Head of caudate nucleus (tissue), 42 donors: ENCODE results near the gene VPS35L.
"Not testable (repeated sequence)": the region's sequence is repeated elsewhere in the genome, so short reads cannot be mapped to it uniquely, and the experiment has no call there.

ENCODE experiments used
- DNase-seq, 42 donors: peaks; one replicate each; pipeline versions ENCODE4 v3.0.0 to v3.0.0-alpha.2; 2020 to 2021; ENCODE audit warnings: mixed read lengths in 7 of 42
- intact Hi-C: fragments of 100-400 bp; cut with DNase I; formaldehyde crosslinking; loops from one replicate; pipeline ENCODE4 v1.15.0; 2022

The VPS35L gene

GRCh38 chr16:19703172-19703889 is 147.8 kb downstream of the VPS35L start:
- DNase-seq, result no peak
- intact Hi-C loops, result no loop called here

- DNase-seq, result no peak
- intact Hi-C loops, result no loop called here
Observed at GRCh38 chr16:19704321-19705145, 149.0 kb downstream of the VPS35L start.

- intact Hi-C loops, result no loop called here
- DNase-seq, result no peak
Observed at GRCh38 chr16:19705146-19705501, 149.6 kb downstream of the VPS35L start.

- intact Hi-C loops, result no loop called here
- DNase-seq, result peak in 3 of 42 donors; percentile 34 to 61 (median 44)
Observed at GRCh38 chr16:19705843-19706242, 150.3 kb downstream of the VPS35L start.

- DNase-seq, result no peak
Observed at GRCh38 chr16:19706846-19707245, 151.3 kb downstream of the VPS35L start.

GRCh38 chr16:19707569-19708295 is 152.2 kb downstream of the VPS35L start:
- DNase-seq, result peak in 6 of 42 donors; percentile 18 to 61 (median 35)
- intact Hi-C loops, result no loop called here

More at GRCh38 chr16:19706846-19707245, 151.3 kb downstream of the VPS35L start:
- intact Hi-C loops, result no loop called here

GRCh38 chr16:19708296-19709205 is 153.0 kb downstream of the VPS35L start:
- DNase-seq, result no peak
- intact Hi-C loops, result no loop called here

- intact Hi-C loops, result no loop called here
- DNase-seq, result no peak
Observed at GRCh38 chr16:19709381-19710136, 154.1 kb downstream of the VPS35L start.

- no peak for DNase-seq
- intact Hi-C loops, result no loop called here
Observed at GRCh38 chr16:19710191-19710908, 154.8 kb downstream of the VPS35L start.

GRCh38 chr16:19710991-19711545 is 155.6 kb downstream of the VPS35L start:
- intact Hi-C loops, result no loop called here
- DNase-seq, result no peak

GRCh38 chr16:19711643-19712042 is 156.1 kb downstream of the VPS35L start:
- intact Hi-C loops, result no loop called here
- no peak for DNase-seq

GRCh38 chr16:19712418-19713058 is 157.0 kb downstream of the VPS35L start:
- DNase-seq, result no peak
- intact Hi-C loops, result no loop called here

- DNase-seq, result no peak
- intact Hi-C loops, result no loop called here
Observed at GRCh38 chr16:19713697-19714096, 158.2 kb downstream of the VPS35L start.

- no peak for DNase-seq
- intact Hi-C loops, result loop anchor here (5.0 kb wide), 1 partner anchor 167 kb away; the partner anchor contains the start of gene GPRC5B
Observed at GRCh38 chr16:19715566-19715965, 160.1 kb downstream of the VPS35L start.

GRCh38 chr16:19716183-19716582 is 160.7 kb downstream of the VPS35L start:
- intact Hi-C loops, result loop anchor here (5.0 kb wide), 1 partner anchor 166 kb away; the partner anchor contains the start of gene GPRC5B
- no peak for DNase-seq

- not testable (repeated sequence) for DNase-seq
- intact Hi-C loops, result loop anchor here (5.0 kb wide), 1 partner anchor 166 kb away; the partner anchor contains the start of gene GPRC5B
Observed at GRCh38 chr16:19716728-19717127, 161.2 kb downstream of the VPS35L start.
